HG03442 (cell line): Measurements from ENCODE around the gene CUL3.
A peak's percentile ranks its signal among the peaks of the same experiment; 100 is the strongest.
"Not testable (repeated sequence)": the region's sequence is repeated elsewhere in the genome, so short reads cannot be mapped to it uniquely, and the experiment has no call there.

Source experiments
- ATAC-seq: cut with Tn5 transposase; IDR thresholded peaks from one replicate; pipeline ENCODE4 v1.9.1; 2021; ENCODE audit warnings: mild to moderate bottlenecking, moderate library complexity; ENCODE audit not compliant: unreplicated experiment

Gene CUL3

GRCh38 chr2:224545884-224546644 is 39.1 kb downstream of the CUL3 start:
- ATAC-seq, result peak; percentile 78

- no peak for ATAC-seq
These were observed 41.2 kb downstream of the CUL3 start for GRCh38 chr2:224543939-224544338.

GRCh38 chr2:224538561-224539138 is 46.5 kb downstream of the CUL3 start:
- ATAC-seq, result no peak

GRCh38 chr2:224532931-224533330 is 52.2 kb downstream of the CUL3 start:
- ATAC-seq, result peak; percentile 78

- ATAC-seq, result peak; percentile 15
These were observed 52.7 kb downstream of the CUL3 start for GRCh38 chr2:224532441-224532840.

GRCh38 chr2:224528171-224528570 is 57.0 kb downstream of the CUL3 start:
- ATAC-seq, result no peak

- ATAC-seq, result no peak
These were observed 59.4 kb downstream of the CUL3 start for GRCh38 chr2:224525774-224526173.

- ATAC-seq, result no peak
These were observed 60.5 kb downstream of the CUL3 start for GRCh38 chr2:224524657-224525056.

GRCh38 chr2:224523626-224524577 is 61.3 kb downstream of the CUL3 start:
- ATAC-seq, result peak; percentile 13

- ATAC-seq, result not testable (repeated sequence)
These were observed 62.7 kb downstream of the CUL3 start for GRCh38 chr2:224522483-224522882.

GRCh38 chr2:224520064-224520463 is 65.1 kb downstream of the CUL3 start:
- ATAC-seq, result peak; percentile 77

GRCh38 chr2:224518806-224519580 is 66.2 kb downstream of the CUL3 start:
- ATAC-seq, result no peak

- no peak for ATAC-seq
These were observed 67.2 kb downstream of the CUL3 start for GRCh38 chr2:224517963-224518362.

- not testable (repeated sequence) for ATAC-seq
These were observed 68.8 kb downstream of the CUL3 start for GRCh38 chr2:224516393-224516792.

GRCh38 chr2:224513991-224514390 is 71.2 kb downstream of the CUL3 start:
- ATAC-seq, result no peak

- ATAC-seq, result no peak
These were observed 77.4 kb downstream of the CUL3 start for GRCh38 chr2:224507789-224508188.

GRCh38 chr2:224506494-224506893 is 78.7 kb downstream of the CUL3 start:
- ATAC-seq, result no peak

GRCh38 chr2:224498991-224499390 is 86.2 kb downstream of the CUL3 start:
- no peak for ATAC-seq

GRCh38 chr2:224492531-224492930 is 92.6 kb downstream of the CUL3 start:
- ATAC-seq, result no peak

- not testable (repeated sequence) for ATAC-seq
These were observed 97.2 kb downstream of the CUL3 start for GRCh38 chr2:224487940-224488339.
